Measurements from ENCODE around the gene GRAP.

Gene GRAP

DNA sequence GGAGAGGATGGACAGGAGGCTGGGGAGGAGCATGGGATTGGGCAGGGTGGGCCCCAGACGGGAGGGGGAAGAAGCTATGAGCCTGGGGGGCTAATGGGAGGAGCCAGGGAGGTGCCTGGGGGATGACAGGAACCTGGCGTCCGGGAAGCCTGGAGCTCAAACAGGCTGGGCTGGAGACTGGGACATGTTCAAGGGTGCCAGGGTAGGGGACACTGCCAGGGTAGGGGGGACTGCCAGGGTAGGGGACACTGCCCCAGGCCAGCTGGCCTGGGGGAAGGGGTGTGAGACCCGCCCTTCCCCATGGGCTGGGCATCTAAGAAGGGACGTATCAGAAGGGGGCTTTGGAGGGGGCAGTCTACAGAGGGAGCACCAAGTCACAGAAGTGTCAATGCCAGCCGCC, 35.2 kb downstream of the GRAP start:
- TF ChIP-seq, protein P1, sequence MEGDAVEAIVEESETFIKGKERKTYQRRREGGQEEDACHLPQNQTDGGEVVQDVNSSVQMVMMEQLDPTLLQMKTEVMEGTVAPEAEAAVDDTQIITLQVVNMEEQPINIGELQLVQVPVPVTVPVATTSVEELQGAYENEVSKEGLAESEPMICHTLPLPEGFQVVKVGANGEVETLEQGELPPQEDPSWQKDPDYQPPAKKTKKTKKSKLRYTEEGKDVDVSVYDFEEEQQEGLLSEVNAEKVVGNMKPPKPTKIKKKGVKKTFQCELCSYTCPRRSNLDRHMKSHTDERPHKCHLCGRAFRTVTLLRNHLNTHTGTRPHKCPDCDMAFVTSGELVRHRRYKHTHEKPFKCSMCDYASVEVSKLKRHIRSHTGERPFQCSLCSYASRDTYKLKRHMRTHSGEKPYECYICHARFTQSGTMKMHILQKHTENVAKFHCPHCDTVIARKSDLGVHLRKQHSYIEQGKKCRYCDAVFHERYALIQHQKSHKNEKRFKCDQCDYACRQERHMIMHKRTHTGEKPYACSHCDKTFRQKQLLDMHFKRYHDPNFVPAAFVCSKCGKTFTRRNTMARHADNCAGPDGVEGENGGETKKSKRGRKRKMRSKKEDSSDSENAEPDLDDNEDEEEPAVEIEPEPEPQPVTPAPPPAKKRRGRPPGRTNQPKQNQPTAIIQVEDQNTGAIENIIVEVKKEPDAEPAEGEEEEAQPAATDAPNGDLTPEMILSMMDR (IDR thresholded peaks at IDR 0.05; ENCODE audit: extremely low read depth, insufficient read depth, missing control alignments) = no peak
- in situ Hi-C loops (cut with MboI; ENCODE audit: low pct_unique_long_range_greater_than_20kb, low sequenced_read_pairs, unreplicated experiment) = loop anchor here (25.0 kb wide), 1 partner anchor 199 kb away; no protein-coding TSS in a partner anchor
- no peak for DNase-seq (ENCODE audit: low spot score)

DNA sequence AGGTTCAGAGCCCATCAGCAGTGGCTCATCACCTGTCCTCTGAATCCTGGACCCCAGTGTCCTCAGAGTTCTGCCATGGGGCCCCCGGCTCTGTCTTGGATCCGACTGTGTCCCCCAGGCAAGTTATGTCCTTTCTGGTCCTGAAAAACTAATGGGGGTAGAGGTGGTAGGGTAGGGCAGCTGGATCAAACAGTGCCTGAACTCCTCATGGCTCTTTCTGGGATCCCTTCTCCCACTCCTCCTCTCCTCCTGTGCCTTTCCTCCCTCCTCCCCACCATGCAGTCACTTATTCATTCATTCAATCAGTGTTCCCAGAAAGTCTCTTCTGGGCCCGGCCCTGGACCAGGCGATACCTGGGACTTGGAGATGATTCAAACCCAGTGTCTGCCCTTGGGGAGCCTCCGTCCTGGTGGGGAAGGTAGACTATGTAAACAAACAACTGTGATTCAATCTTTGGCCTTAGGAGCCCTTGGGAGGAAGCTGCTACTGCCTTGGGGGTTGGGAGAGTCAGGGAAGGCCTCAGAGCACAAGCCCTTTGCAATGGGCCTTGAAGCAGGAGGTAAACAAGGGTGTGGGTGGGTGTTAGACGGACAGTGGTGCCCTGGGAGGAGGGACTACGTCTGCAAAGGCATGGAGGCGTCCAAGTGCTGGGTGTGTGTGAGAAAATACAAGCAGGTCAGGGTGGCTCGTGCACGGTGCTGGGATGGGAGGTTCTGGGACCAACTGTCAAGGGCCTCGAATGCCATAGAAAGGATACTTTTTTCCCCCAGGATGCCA, 35.8 kb downstream of the GRAP start:
- in situ Hi-C loops (cut with MboI; ENCODE audit: low pct_unique_long_range_greater_than_20kb, low sequenced_read_pairs, unreplicated experiment) = loop anchor here (25.0 kb wide), 1 partner anchor 199 kb away; no protein-coding TSS in a partner anchor
- no peak for DNase-seq (ENCODE audit: low spot score)
- TF ChIP-seq, protein P1 (IDR thresholded peaks at IDR 0.05; ENCODE audit: extremely low read depth, insufficient read depth, missing control alignments) = no peak

DNA sequence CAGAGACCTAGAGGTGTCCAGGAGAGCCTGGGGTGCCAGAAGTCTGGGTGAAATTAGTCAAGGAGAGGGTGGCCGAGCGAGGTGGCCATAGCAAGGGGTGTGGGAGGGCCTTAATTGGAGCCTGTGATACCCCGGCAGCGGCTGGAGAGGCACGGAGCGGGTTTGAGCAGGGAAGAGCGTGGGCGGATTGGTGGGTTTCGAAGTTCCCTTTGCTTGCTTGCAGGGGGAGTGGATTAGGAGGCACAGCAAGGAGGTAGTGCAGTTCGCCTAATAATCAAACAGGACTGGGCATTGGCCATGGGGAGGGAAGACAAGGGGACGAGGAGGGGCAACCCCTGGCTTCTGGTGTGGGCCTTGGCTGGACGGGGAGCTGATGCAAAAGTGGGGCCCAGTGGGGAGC, 36.8 kb downstream of the GRAP start:
- in situ Hi-C loops (cut with MboI; ENCODE audit: low pct_unique_long_range_greater_than_20kb, low sequenced_read_pairs, unreplicated experiment) = loop anchor here (25.0 kb wide), 1 partner anchor 198 kb away; no protein-coding TSS in a partner anchor
- TF ChIP-seq, protein P1 (IDR thresholded peaks at IDR 0.05; ENCODE audit: extremely low read depth, insufficient read depth, missing control alignments) = no peak
- no peak for DNase-seq (ENCODE audit: low spot score)

DNA sequence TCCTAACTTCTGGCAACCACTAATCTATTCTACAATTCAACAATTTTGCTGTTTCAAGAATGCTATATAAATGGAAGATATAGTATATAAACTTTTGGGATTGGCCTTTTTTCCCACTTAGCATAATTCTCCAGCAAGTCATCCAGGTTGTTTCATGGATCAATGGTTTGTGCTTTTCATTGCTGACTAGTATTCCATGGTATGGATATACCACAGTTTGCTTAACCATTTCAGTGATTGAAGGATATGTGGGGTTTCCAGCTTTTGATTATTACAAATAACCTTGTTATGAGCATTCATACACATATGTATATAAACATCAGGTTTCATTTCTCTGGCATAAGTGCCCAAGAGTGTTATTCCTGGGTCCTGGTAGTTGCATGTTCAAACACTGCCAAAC, 40.1 kb downstream of the GRAP start:
- no peak for DNase-seq (ENCODE audit: low spot score)
- in situ Hi-C loops (cut with MboI; ENCODE audit: low pct_unique_long_range_greater_than_20kb, low sequenced_read_pairs, unreplicated experiment) = loop anchor here (25.0 kb wide), 1 partner anchor 194 kb away; no protein-coding TSS in a partner anchor
- TF ChIP-seq, protein P1 (IDR thresholded peaks at IDR 0.05; ENCODE audit: extremely low read depth, insufficient read depth, missing control alignments) = no peak

DNA sequence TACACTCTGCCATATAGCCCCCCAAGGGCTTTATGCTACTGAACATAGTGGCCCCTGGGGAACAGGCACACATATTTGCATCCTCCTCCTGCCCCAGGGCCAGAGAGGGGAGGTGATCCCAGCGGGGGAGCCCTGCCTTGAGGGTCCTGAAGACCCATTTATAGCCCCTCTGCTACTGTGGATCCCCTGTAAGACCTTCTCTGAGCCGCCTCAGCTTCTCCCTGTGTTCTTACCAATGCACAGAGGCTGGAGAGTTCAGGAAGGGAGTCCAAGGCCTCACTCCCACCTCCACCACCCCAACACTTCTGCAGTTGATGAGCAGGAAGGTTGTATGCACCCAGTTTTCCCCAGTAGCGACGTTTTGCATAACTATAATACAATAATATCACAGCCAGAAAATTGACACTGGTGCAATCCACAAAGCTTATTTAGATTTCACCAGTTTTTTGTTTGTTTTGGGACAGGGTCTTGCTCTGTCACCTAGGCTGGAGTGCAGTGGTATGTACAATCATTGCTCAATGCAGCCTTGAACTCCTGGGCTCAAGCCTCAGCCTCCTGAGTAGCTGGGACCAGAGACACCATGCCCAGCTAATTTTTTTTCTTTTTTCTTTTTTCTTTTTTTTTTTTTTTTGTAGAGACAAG, 40.8 kb downstream of the GRAP start:
- in situ Hi-C loops (cut with MboI; ENCODE audit: low pct_unique_long_range_greater_than_20kb, low sequenced_read_pairs, unreplicated experiment) = loop anchor here (25.0 kb wide), 1 partner anchor 194 kb away; no protein-coding TSS in a partner anchor
- TF ChIP-seq, protein P1 (IDR thresholded peaks at IDR 0.05; ENCODE audit: extremely low read depth, insufficient read depth, missing control alignments) = no peak
- DNase-seq (ENCODE audit: low spot score) = no peak

- TF ChIP-seq, protein P1 (IDR thresholded peaks at IDR 0.05; ENCODE audit: extremely low read depth, insufficient read depth, missing control alignments) = no peak
- no peak for DNase-seq (ENCODE audit: low spot score)
- in situ Hi-C loops (cut with MboI; ENCODE audit: low pct_unique_long_range_greater_than_20kb, low sequenced_read_pairs, unreplicated experiment) = loop anchor here (25.0 kb wide), 1 partner anchor 193 kb away; no protein-coding TSS in a partner anchor
Measured at GRCh38 chr17:19005137-19005773, 41.5 kb downstream of the GRAP start.

All from GM13977 (cell line).